Activated CD8-positive, alpha-beta memory T cell treated with anti-CD3 and anti-CD28 coated beads for 48 hours (primary cell): ENCODE results near the gene SKI.
"Not testable (repeated sequence)": the region's sequence is repeated elsewhere in the genome, so short reads cannot be mapped to it uniquely, and the experiment has no call there.

Source experiments
- DNase-seq, 3 experiments: peaks; one replicate each; pipeline ENCODE4 v3.0.0-alpha.2; 2020; ENCODE audit warnings: low read depth in 2 of 3, low spot score in 2 of 3

SKI gene

GRCh38 chr1:2242814-2243725, 15.0 kb downstream of the SKI start:
- DNase-seq: no peak

- not testable (repeated sequence) for DNase-seq
Observed at GRCh38 chr1:2247045-2247394, 18.9 kb downstream of the SKI start.

GRCh38 chr1:2247760-2248126, 19.6 kb downstream of the SKI start:
- no peak for DNase-seq

- no peak for DNase-seq
Observed at GRCh38 chr1:2248127-2248826, 20.2 kb downstream of the SKI start.

- no peak for DNase-seq
Observed at GRCh38 chr1:2248854-2249558, 20.9 kb downstream of the SKI start.

- no peak for DNase-seq
Observed at GRCh38 chr1:2249559-2249906, 21.4 kb downstream of the SKI start.

- no peak for DNase-seq
Observed at GRCh38 chr1:2250721-2251281, 22.7 kb downstream of the SKI start.

- no peak for DNase-seq
Observed at GRCh38 chr1:2251363-2251762, 23.2 kb downstream of the SKI start.

- no peak for DNase-seq
Observed at GRCh38 chr1:2251786-2252185, 23.7 kb downstream of the SKI start.

- no peak for DNase-seq
Observed at GRCh38 chr1:2252423-2252822, 24.3 kb downstream of the SKI start.

- no peak for DNase-seq
Observed at GRCh38 chr1:2253036-2253796, 25.1 kb downstream of the SKI start.

- no peak for DNase-seq
Observed at GRCh38 chr1:2253797-2254480, 25.8 kb downstream of the SKI start.

- no peak for DNase-seq
Observed at GRCh38 chr1:2255047-2255419, 26.9 kb downstream of the SKI start.

- peak in 2 of 3 experiments; percentile 33 to 39 for DNase-seq
Observed at GRCh38 chr1:2255420-2256369, 27.6 kb downstream of the SKI start.

GRCh38 chr1:2256435-2257244, 28.5 kb downstream of the SKI start:
- DNase-seq: no peak

- DNase-seq: no peak
Observed at GRCh38 chr1:2257245-2257627, 29.1 kb downstream of the SKI start.

- no peak for DNase-seq
Observed at GRCh38 chr1:2258122-2258681, 30.1 kb downstream of the SKI start.

- peak in 2 of 3 experiments; percentile 31 to 32 for DNase-seq
Observed at GRCh38 chr1:2258996-2259395, 30.9 kb downstream of the SKI start.
